NB4 (cell line): ENCODE results near the gene RAD23B.

Experiments used
- CTCF ChIP-seq: IDR thresholded peaks from one replicate; pipeline ENCODE4 v1.5.1; 2012; ENCODE audit warnings: low read depth, low read length
- MAX ChIP-seq: IDR thresholded peaks from 2 replicates; pipeline ENCODE4 v1.6.1; 2011; ENCODE audit warnings: low read depth, low read length
- MYC ChIP-seq: IDR thresholded peaks from 2 replicates; pipeline ENCODE4 v1.6.1; 2011; ENCODE audit warnings: low read depth, low read length
- POLR2A ChIP-seq: IDR thresholded peaks from 2 replicates; pipeline ENCODE4 v1.6.1; 2011; ENCODE audit warnings: mild to moderate bottlenecking; ENCODE audit not compliant: insufficient read length; ENCODE audit errors: extremely low read depth

DNA sequence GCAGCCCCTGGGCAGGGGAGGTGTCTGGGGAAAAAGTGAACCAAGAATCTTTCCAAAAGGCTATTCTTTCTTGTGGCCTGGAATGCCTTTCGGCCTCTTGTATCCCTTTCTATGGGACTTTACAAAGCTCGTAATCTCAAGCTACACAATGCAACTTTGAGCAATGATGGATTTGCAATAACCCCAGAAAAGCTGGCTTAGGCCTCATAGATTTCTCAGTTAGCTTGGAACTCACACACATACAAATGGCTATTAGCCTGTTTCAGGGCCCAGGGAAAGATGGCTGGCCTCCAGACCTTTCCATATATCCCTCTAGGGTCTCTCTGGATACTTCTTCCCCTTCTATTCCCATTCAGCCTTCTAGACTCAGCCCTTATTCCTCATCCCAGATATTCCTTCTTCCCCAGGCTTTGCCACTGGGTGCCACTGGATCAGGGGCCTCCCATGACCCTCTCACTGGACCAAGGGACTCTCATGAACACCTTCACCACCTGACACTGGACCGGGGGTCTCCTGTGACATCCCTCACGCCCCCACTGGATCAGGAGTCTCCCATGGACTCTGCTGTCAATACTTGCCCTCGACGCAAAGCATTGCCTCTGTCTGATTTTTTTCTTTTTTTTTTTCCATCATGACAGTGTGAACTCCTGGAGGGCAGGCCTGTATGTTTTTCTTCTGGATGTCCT lies 59.5 kb downstream of the RAD23B start:
- TF ChIP-seq CTCF (no peak), POLR2A (no peak), MYC (no peak), MAX (no peak)
